ENCODE data around the gene EXOC4. TPM values are rescaled to one million over a fixed set of nuclear protein-coding genes. Genes with fewer than 3 reads are reported as not detected.

Gene EXOC4
- total RNA-seq, 1 experiment from 2014 or later = 75.8 TPM

DNA sequence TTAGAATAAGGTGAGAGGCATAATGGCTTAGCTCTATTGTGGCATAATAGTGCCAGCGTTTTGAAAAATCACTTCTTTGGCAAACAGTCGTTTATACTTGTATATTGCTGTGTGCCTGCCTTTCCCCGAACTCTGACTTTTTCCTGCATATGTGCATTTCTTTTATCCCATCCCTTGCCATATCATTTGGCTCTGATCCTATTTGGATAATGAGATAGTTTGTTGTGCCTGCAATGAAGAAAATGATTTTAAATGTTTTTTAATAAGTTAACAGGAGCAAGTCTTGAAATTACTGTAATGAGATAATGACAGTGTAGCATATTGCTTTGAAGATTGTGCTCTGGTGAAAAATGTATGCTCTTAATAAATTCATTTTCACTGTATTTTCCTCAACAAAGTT is 586.2 kb downstream of the EXOC4 start:
- H3K4me1 ChIP-seq (ENCODE audit: insufficient read depth, low read length) = no peaks in the 10 kb centered on the region; the same call in 1 of the 2 replicates
- H4K8ac ChIP-seq (replicated peaks; ENCODE audit: insufficient read length, low read depth, low read length) = no peak overlapping the region
- H4K91ac ChIP-seq (ENCODE audit: insufficient read length, low read depth, low read length) = no peak overlapping the region
- H3K18ac ChIP-seq (ENCODE audit: insufficient read length, low read depth, low read length) = no peak overlapping the region
- H2BK20ac ChIP-seq (ENCODE audit: low read depth, low read length, poor library complexity, severe bottlenecking) = no peak overlapping the region
- no peaks in the 10 kb centered on the region for H4K20me1 ChIP-seq (ENCODE audit: control insufficient read depth, insufficient read depth, insufficient read length)
- no peak for DNase-seq
- TF ChIP-seq, protein P1, sequence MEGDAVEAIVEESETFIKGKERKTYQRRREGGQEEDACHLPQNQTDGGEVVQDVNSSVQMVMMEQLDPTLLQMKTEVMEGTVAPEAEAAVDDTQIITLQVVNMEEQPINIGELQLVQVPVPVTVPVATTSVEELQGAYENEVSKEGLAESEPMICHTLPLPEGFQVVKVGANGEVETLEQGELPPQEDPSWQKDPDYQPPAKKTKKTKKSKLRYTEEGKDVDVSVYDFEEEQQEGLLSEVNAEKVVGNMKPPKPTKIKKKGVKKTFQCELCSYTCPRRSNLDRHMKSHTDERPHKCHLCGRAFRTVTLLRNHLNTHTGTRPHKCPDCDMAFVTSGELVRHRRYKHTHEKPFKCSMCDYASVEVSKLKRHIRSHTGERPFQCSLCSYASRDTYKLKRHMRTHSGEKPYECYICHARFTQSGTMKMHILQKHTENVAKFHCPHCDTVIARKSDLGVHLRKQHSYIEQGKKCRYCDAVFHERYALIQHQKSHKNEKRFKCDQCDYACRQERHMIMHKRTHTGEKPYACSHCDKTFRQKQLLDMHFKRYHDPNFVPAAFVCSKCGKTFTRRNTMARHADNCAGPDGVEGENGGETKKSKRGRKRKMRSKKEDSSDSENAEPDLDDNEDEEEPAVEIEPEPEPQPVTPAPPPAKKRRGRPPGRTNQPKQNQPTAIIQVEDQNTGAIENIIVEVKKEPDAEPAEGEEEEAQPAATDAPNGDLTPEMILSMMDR (conservative IDR thresholded peaks at IDR 0.05) = no peak
- no peak overlapping the region for H2AFZ ChIP-seq (ENCODE audit: low read length)
- H3K23ac ChIP-seq (ENCODE audit: insufficient read length, low read depth, low read length) = no peak overlapping the region
- H3K36me3 Mint-ChIP-seq (ENCODE audit: insufficient read depth in 1 of 3, low read depth in 3 of 3) = peaks cover 0 to 5% (median 2%) of the 10 kb centered on the region in 3 experiments; a peak in 2 of 7 replicates
- no peaks in the 10 kb centered on the region for H3K27me3 ChIP-seq (ENCODE audit: insufficient read depth, low read length)
- no peak overlapping the region for H3K27ac Mint-ChIP-seq
- H3K79me2 ChIP-seq (ENCODE audit: insufficient read depth, low read length) = no peaks in the 10 kb centered on the region
- no peak overlapping the region for H3T11ph ChIP-seq (ENCODE audit: low read length)
- WGBS (ENCODE audit: extremely low coverage, insufficient read length, low lambda C conversion rate) = no CpG with 5 or more reads among the region's 3 CpGs
- no peak overlapping the region for H3K9ac ChIP-seq (ENCODE audit: extremely low read depth, insufficient read length, low read length)
- no peak overlapping the region for H2BK15ac ChIP-seq (ENCODE audit: low read depth, low read length)
- H3K79me1 ChIP-seq (ENCODE audit: insufficient read depth, low read depth, low read length, poor library complexity, severe bottlenecking) = no peaks in the 10 kb centered on the region
- H3K4me2 ChIP-seq (ENCODE audit: insufficient read depth, insufficient read length, low read length) = no peak overlapping the region
- no peak overlapping the region for H4K5ac ChIP-seq (ENCODE audit: insufficient read length, low read depth, low read length)
- no peak overlapping the region for H3K4me3 Mint-ChIP-seq
- peaks cover 0 to 2% of the 10 kb centered on the region in 2 experiments; a peak in 1 of 5 replicates for H3K9me3 Mint-ChIP-seq
- H2BK120ac ChIP-seq (ENCODE audit: low read depth, low read length, poor library complexity, severe bottlenecking) = no peak overlapping the region
- no peaks in the 10 kb centered on the region for H3K9me3 ChIP-seq (ENCODE audit: control insufficient read depth, low read depth, low read length)
- no peaks in the 10 kb centered on the region for H3K27me3 Mint-ChIP-seq (ENCODE audit: low read depth)
- H3K14ac ChIP-seq (ENCODE audit: insufficient read depth, low read length) = no peak overlapping the region
- no peak overlapping the region for H2BK12ac ChIP-seq (ENCODE audit: insufficient read length, low read depth, low read length)
- H3K23me2 ChIP-seq (ENCODE audit: insufficient read length, low read depth, low read length, poor library complexity, severe bottlenecking) = no peaks in the 10 kb centered on the region
- peaks cover 12 to 15% of the 10 kb centered on the region in 2 experiments for H3K4me1 Mint-ChIP-seq
- H3K56ac ChIP-seq (ENCODE audit: insufficient read length, low read depth, low read length) = no peak overlapping the region
- H2AK5ac ChIP-seq (ENCODE audit: insufficient read length, low read length) = no peak overlapping the region
- no peak overlapping the region for H3K4ac ChIP-seq (ENCODE audit: low read depth, low read length)
- H3K27ac ChIP-seq (ENCODE audit: insufficient read length, low read depth, low read length) = no peak overlapping the region
- H2BK5ac ChIP-seq (ENCODE audit: insufficient read length, low read length) = no peak overlapping the region
